B cell (primary cell): ENCODE measurements around the gene DENND1A. TPM values are rescaled to one million over a fixed set of nuclear protein-coding genes. Genes with fewer than 3 reads are reported as not detected.

Source experiments
- ATAC-seq: fragments of 200-7000 bp; cut with Tn5 transposase; one replicate; pipeline ENCODE4 v1.10.0; 2021; ENCODE audit warnings: low read depth, mild to moderate bottlenecking, moderate number of reproducible peaks, moderate library complexity
- CTCF ChIA-PET: fragments of 350-600 bp; sonication (Branson Sonifier 250); formaldehyde crosslinking; loops from one replicate; lab custom pipeline; 2021; ENCODE audit warnings: antibody characterized with exemption, inconsistent platforms; lab: Charles Lee
- POLR2A ChIA-PET: fragments of 350-600 bp; sonication (Branson Sonifier 250); formaldehyde crosslinking; loops from one replicate; lab custom pipeline; 2021; ENCODE audit warnings: antibody characterized with exemption; lab: Charles Lee
- DNase-seq: peaks from one replicate; pipeline ENCODE4 v3.0.0; 2013
- H2AFZ ChIP-seq: 2 replicates; pipeline ENCODE4 v1.6.1; 2012; ENCODE audit warnings: mild to moderate bottlenecking, low read depth, low read length; ENCODE audit not compliant: insufficient read depth, poor library complexity, severe bottlenecking
- H3K27ac ChIP-seq, 2 donors: 1 replicate in 1 of 2; 2 replicates in 1 of 2; pipeline ENCODE4 v1.5.1; 2012 to 2013; ENCODE audit warnings: low read length in 2 of 2, mild to moderate bottlenecking in 2 of 2, moderate library complexity in 1 of 2
- H3K27me3 ChIP-seq, 4 experiments: fragments of 200-600 bp in 1 of 4; sonication (generic) in 1 of 4; replicated peaks in 1 of 4; 1 replicate in 2 of 4; 2 replicates in 2 of 4; pipeline versions ENCODE4 v1.6.1 to v1.7.0; 2013 to 2016; ENCODE audit warnings: low read length in 3 of 4, mild to moderate bottlenecking in 2 of 4, mixed read lengths in 1 of 4, moderate library complexity in 1 of 4; ENCODE audit not compliant: insufficient read depth in 4 of 4, control insufficient read depth in 3 of 4; ENCODE audit errors: control extremely low read depth in 1 of 4
- H3K36me3 ChIP-seq, 2 experiments: replicated peaks in 1 of 2; 1 replicate in 1 of 2; 2 replicates in 1 of 2; pipeline versions ENCODE4 v1.6.1 to v1.7.1; 2013; ENCODE audit warnings: low read length in 1 of 2; ENCODE audit not compliant: insufficient read depth in 2 of 2, control insufficient read depth in 1 of 2; ENCODE audit errors: control extremely low read depth in 1 of 2, extremely low read depth in 1 of 2
- H3K4me1 ChIP-seq, 2 donors: fragments of 200-600 bp in 1 of 2; sonication (generic) in 1 of 2; 1 replicate in 1 of 2; 2 replicates in 1 of 2; pipeline versions ENCODE4 v1.5.1 to v1.6.1; 2013 to 2017; ENCODE audit warnings: low read length in 2 of 2; ENCODE audit not compliant: control insufficient read depth in 2 of 2, insufficient read depth in 2 of 2
- H3K4me2 ChIP-seq: replicated peaks from 2 replicates; pipeline ENCODE3; 2012; ENCODE audit warnings: mild to moderate bottlenecking, low read depth, low read length; ENCODE audit not compliant: poor library complexity, severe bottlenecking
- H3K4me3 ChIP-seq, 5 experiments: fragments of 200-600 bp in 1 of 5; sonication (generic) in 1 of 5; 1 replicate in 3 of 5; 2 replicates in 2 of 5; pipeline versions ENCODE4 v1.5.1 to v1.7.0; 2011 to 2016; ENCODE audit warnings: low read length in 4 of 5, mild to moderate bottlenecking in 4 of 5, low read depth in 2 of 5, control low read depth in 1 of 5, moderate library complexity in 1 of 5; ENCODE audit not compliant: insufficient read depth in 1 of 5; ENCODE audit errors: control extremely low read depth in 1 of 5, extremely low read depth in 1 of 5
- H3K79me2 ChIP-seq: fragments of 200-600 bp; sonication (generic); one replicate; pipeline ENCODE4 v1.6.0; 2016; ENCODE audit warnings: low read length; ENCODE audit not compliant: control insufficient read depth, insufficient read depth
- H3K9ac ChIP-seq: fragments of 200-600 bp; sonication (generic); 2 replicates; pipeline ENCODE4 v1.6.1; 2017; ENCODE audit warnings: mild to moderate bottlenecking, low read length, moderate library complexity
- H3K9me3 ChIP-seq, 3 donors: one replicate each; pipeline versions ENCODE4 v1.6.1 to v1.7.1; 2013; ENCODE audit warnings: low read length in 2 of 3; ENCODE audit not compliant: control insufficient read depth in 2 of 3, insufficient read depth in 1 of 3; ENCODE audit errors: control extremely low read depth in 1 of 3
- H4K20me1 ChIP-seq: 2 replicates; pipeline ENCODE4 v1.6.0; 2012; ENCODE audit warnings: mild to moderate bottlenecking, low read length; ENCODE audit not compliant: insufficient read depth, control insufficient read depth, poor library complexity, severe bottlenecking
- H3K27ac Mint-ChIP-seq: one replicate; pipeline ENCODE4 v1.8.0; 2021; ENCODE audit warnings: mixed read lengths
- H3K27me3 Mint-ChIP-seq: one replicate; pipeline ENCODE4 v1.8.0; 2021; ENCODE audit warnings: mixed read lengths
- H3K4me1 Mint-ChIP-seq: one replicate; pipeline ENCODE4 v1.8.0; 2021; ENCODE audit warnings: mixed read lengths
- H3K4me3 Mint-ChIP-seq: one replicate; pipeline ENCODE4 v1.8.0; 2021; ENCODE audit warnings: mixed read lengths
- H3K9me3 Mint-ChIP-seq: one replicate; pipeline ENCODE4 v1.8.0; 2022; ENCODE audit warnings: mixed read lengths; ENCODE audit not compliant: insufficient read depth
- CTCF ChIP-seq: fragments of 200-600 bp; IDR thresholded peaks from one replicate; pipeline ENCODE4 v1.8.0; 2022; ENCODE audit warnings: antibody characterized with exemption, mild to moderate bottlenecking
- EZH2 ChIP-seq: IDR thresholded peaks from 2 replicates; pipeline ENCODE4 v1.6.1; 2012; ENCODE audit warnings: borderline replicate concordance, low read depth, mild to moderate bottlenecking, moderate library complexity, low read length; ENCODE audit not compliant: insufficient read depth, poor library complexity, severe bottlenecking
- WGBS: methylation state at CpG from one replicate; pipeline ENCODE4 v1.1.5; 2013; ENCODE audit warnings: missing lambda C conversion rate; ENCODE audit not compliant: insufficient coverage; 5-methylcytosine and 5-hydroxymethylcytosine counted together
- intact Hi-C: fragments of 100-400 bp; cut with micrococcal nuclease; formaldehyde crosslinking; loops from one replicate; pipeline ENCODE4 v1.10.0; 2022
- polyA plus RNA-seq: library from polyadenylated mRNA; depleted of rRNA; stranded (reverse); fragments of >200 nt; gene quantifications from 2 replicates; pipeline ENCODE4 v1.2.3, GENCODE V29; 2012
- total RNA-seq, 2 donors: library from RNA; stranded (reverse); fragments of 120-200 nt in 1 of 2; gene quantifications; 1 replicate in 1 of 2; 2 replicates in 1 of 2; pipeline versions ENCODE4 v1.2.3 to v1.2.4, GENCODE V29; 2013 to 2022

The DENND1A gene
- total and polyA plus RNA-seq, 2 donors (not counting 1 experiment from before 2014, with no cell fraction given): 10.8 to 26.0 TPM

DNA sequence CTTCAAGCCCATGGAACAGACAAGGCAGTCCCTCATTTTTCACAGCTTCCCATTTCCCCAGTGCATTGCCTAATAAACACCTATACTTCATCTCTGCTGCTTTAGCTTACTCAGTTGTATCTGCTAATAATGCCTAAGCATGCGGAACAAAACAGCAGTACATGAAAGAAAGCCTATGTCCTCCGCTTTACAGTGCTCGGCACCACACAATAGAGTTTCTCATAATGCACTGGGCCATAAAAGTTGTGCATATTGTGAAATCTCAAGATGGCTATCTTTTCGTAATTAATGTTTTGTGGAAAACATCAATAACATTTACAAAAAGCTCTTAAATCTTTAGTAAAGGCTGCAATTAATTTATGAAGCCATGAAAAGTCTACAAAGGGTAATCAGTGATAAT, 69.3 kb downstream of the DENND1A start:
- no peaks in the 10 kb centered on the region for H3K27me3 Mint-ChIP-seq
- no peaks in the 10 kb centered on the region for H3K36me3 ChIP-seq
- no peak overlapping the region for H3K4me3 ChIP-seq
- no peaks in the 10 kb centered on the region for H3K27me3 ChIP-seq
- no CpG with 5 or more reads among the region's 4 CpGs for WGBS
- ATAC-seq (no peak), DNase-seq (no peak)
- no peaks in the 10 kb centered on the region for H3K9me3 Mint-ChIP-seq
- H3K27ac ChIP-seq: no peak overlapping the region
- peaks cover 11% of the 10 kb centered on the region for H3K79me2 ChIP-seq
- H4K20me1 ChIP-seq: no peaks in the 10 kb centered on the region
- H3K4me2 ChIP-seq: no peak overlapping the region
- H2AFZ ChIP-seq: no peak overlapping the region
- intact Hi-C loops: loop anchor here (1.0 kb wide), 1 partner anchor 29 kb away; no protein-coding TSS in a partner anchor
- H3K9ac ChIP-seq: no peak overlapping the region
- CTCF ChIA-PET: no interaction called here
- H3K4me3 Mint-ChIP-seq: no peak overlapping the region
- H3K9me3 ChIP-seq: no peaks in the 10 kb centered on the region
- no peak overlapping the region for H3K27ac Mint-ChIP-seq
- TF ChIP-seq EZH2 (no peak), CTCF (no peak)
- H3K4me1 Mint-ChIP-seq: peaks cover 3% of the 10 kb centered on the region
- peaks cover under 1 to 5% of the 10 kb centered on the region in 2 donors for H3K4me1 ChIP-seq
- POLR2A ChIA-PET: no interaction called here

DNA sequence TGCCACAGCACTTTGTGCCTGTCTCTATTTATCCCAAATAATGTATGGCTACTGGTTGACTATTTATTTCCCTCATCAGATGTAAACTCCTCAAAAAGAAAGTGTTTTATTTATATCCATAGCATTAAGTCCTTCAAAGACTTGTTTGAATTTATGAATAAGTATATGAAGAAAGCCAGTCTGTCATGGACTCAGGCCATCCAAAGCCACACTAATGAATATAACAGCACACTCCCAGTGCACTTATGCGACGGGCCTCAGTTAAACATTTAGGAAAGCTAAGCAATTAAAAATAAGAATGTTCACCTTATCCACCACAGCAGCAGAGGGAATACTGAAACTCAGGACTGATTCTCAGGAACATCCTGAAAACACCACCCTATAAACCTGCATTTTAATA, 77.5 kb downstream of the DENND1A start:
- Histone ChIP-seq H3K27me3 (no peaks in the 10 kb centered on the region), H3K79me2 (peaks cover 11% of the 10 kb centered on the region), H3K4me1 (no peaks in the 10 kb centered on the region), H3K4me3 (no peak overlapping the region), H3K4me2 (no peak overlapping the region), H4K20me1 (no peaks in the 10 kb centered on the region), H2AFZ (no peak overlapping the region), H3K9ac (no peak overlapping the region), H3K36me3 (no peaks in the 10 kb centered on the region), H3K9me3 (peaks cover 0 to 5% (median 3%) of the 10 kb centered on the region in 3 donors), H3K27ac (no peak overlapping the region)
- ATAC-seq (no peak), DNase-seq (no peak)
- Mint-ChIP-seq H3K4me3 (no peak overlapping the region), H3K4me1 (no peaks in the 10 kb centered on the region), H3K9me3 (peaks cover under 1% of the 10 kb centered on the region), H3K27me3 (no peaks in the 10 kb centered on the region), H3K27ac (no peak overlapping the region)
- ChIA-PET CTCF (no interaction called here), POLR2A (no interaction called here)
- 100% methylated on average over 2 of the region's 2 CpGs for WGBS
- intact Hi-C loops: no loop called here
- TF ChIP-seq CTCF (no peak), EZH2 (no peak)
